Fibroblast of skin of back (primary cell): ENCODE measurements around the gene DNAH10.
"Not testable (repeated sequence)": the region's sequence is repeated elsewhere in the genome, so short reads cannot be mapped to it uniquely, and the experiment has no call there.

Experiments used
- DNase-seq: peaks from one replicate; pipeline ENCODE4 v3.0.0-alpha.2; 2013

Gene DNAH10

DNA sequence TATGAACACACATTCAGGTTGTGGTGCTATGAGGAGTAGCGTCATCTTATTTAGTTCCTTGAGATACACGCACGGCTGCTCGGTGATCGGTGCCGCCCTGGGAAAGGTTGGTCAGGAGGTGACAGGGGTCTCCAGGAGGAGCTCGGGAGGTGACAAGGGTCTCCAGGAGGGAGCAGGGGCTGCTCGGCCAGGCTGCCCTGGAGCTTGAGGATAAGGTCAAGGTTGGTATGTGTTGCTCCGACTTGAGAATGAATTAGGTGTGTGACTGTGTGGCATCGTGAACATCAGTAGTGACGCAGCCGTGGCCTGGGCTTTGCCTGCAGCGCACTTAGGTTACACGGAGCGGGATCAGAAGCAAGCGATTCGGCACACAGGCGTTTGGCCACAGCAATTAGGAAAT is 174.4 kb downstream of the DNAH10 start:
- DNase-seq = no peak

GRCh38 chr12:123936956-123937706 is 175.0 kb downstream of the DNAH10 start:
- DNase-seq = no peak

GRCh38 chr12:123937707-123938591 is 175.8 kb downstream of the DNAH10 start:
- DNase-seq = peak; percentile 24

GRCh38 chr12:123938679-123939480 is 176.8 kb downstream of the DNAH10 start:
- no peak for DNase-seq

DNA sequence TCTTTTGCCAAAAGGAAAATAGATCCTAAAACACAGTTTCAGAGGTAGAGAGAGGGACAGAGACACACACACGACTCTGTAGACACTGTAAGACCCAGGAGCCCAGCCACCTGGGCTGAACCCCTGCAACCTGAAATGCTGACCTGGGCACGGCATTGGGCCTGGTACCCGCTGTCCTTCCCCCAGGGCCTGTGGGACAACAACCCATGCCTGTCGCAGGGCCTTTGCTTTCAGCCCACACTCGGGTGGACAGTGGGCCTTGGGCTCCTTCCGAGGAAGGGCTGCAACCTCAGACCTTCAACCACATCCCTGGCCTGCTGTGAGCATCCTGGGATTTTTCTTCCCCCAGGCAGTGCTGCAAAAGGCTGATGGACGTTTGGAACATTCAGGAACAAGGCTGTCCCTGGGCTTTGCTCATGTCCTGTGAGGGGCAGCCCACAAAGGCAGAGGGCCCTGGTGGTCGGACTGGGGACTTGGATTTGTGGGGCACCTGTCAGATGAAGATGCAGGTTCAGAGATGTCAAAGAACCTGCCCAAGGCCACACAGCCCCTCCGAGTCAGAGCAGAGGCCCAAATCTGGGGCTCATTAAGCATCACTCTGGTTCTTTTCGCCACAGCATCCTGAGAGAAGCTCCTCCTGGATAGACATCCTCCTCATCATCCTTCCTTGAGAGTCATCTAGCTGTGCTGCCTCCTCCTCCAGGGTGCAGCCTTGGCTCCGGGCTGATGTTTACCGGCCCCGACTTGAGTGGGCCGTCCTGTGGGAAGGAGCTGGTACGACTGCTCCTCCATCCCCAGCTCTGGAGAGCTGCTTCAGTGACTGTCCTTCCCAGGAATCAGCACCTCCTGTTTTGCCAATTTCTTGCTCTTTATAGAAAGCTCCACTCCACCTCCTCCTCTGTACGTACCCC is 177.9 kb downstream of the DNAH10 start:
- DNase-seq = no peak

- DNase-seq = no peak
These were observed 178.5 kb downstream of the DNAH10 start for GRCh38 chr12:123940627-123940966.

GRCh38 chr12:123941000-123941399 is 178.9 kb downstream of the DNAH10 start:
- DNase-seq = no peak

DNA sequence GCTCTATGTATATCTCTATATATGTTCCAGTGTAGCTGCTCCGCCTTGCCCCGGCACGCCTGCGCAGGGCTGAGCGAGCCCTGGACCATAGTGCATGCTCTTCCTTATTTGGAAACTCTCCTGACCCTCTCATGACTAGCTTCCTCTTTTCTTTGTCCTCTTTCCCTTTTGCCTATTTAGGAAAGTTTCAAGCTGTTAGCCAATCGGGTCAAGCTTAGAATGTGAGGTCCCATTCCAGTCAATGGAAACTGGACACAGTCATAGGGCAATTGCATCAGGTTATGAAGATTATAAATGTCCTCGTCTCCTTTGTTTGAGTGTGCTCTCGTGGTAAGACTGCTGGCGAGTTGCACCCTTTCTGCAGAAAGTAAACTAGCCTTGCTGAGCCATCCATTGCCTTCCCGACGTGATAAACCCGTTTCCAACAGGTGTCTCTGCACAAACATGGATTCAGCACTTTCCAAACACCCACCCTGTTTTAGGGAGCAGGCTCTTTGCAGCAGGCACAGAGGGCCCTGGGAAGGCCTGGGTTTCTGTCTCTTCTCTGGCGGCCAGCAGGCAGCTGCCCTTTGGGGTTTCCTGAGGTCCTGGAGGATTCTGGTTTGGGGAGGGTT is 179.6 kb downstream of the DNAH10 start:
- no peak for DNase-seq

- DNase-seq = peak; percentile 90
These were observed 180.1 kb downstream of the DNAH10 start for GRCh38 chr12:123942238-123942653.

DNA sequence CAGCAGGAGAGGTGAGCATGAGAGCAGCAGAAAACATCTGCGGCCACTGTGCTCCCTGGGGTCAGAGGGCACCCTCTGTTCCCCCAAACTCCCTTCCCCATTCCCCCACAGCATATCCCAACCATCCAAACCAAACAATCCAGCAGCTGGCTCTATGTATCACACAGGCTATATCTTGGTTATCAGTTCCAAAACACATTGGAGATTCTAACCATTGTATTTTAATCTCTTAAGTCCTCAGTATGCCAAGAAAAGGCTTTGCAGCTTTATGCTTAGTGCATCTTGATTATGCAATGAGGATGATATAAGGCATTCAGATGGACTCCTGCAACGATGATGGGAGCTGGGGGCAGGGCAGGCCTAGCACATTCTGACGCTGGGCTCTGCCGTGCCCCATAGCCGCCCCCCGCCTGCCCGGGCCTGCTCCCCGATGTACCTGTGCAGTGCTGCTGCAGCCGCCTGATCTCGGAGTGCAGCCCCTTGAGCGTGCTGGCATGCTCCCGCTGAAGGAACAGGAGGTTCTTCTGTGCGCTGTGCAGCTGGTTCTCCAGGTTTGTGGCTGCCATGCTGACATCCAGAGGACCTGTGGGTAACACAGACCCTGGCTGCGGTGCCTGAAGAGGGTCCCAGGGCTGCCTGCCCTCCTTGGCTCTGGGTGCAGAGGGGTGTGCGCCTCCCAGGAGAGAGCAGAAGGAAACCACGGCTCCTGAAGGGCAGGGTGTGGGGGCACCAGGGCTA is 181.0 kb downstream of the DNAH10 start:
- DNase-seq = no peak

DNA sequence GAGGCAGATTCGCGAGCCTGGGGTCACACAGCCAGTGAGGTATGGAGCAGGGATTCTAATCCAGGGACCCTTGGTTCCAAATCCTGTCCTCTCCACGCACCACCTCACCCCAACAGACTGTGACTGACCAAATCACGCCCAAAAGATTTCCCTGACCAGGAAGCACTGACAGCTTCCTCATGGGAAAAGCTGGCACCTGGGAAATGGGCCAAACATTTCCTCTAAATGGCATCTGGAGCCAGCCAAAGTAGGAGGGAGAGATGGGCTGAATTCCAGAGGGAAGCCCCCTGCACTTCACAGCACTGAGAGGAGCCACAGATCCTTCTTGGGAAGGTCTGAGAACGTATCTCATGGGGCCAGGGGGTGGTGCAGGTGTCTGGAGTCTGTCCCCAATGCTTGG is 181.7 kb downstream of the DNAH10 start:
- no peak for DNase-seq

- no peak for DNase-seq
These were observed 182.6 kb downstream of the DNAH10 start for GRCh38 chr12:123944696-123945095.

- DNase-seq = no peak
These were observed 183.4 kb downstream of the DNAH10 start for GRCh38 chr12:123945287-123946151.

- no peak for DNase-seq
These were observed 184.0 kb downstream of the DNAH10 start for GRCh38 chr12:123946152-123946515.

DNA sequence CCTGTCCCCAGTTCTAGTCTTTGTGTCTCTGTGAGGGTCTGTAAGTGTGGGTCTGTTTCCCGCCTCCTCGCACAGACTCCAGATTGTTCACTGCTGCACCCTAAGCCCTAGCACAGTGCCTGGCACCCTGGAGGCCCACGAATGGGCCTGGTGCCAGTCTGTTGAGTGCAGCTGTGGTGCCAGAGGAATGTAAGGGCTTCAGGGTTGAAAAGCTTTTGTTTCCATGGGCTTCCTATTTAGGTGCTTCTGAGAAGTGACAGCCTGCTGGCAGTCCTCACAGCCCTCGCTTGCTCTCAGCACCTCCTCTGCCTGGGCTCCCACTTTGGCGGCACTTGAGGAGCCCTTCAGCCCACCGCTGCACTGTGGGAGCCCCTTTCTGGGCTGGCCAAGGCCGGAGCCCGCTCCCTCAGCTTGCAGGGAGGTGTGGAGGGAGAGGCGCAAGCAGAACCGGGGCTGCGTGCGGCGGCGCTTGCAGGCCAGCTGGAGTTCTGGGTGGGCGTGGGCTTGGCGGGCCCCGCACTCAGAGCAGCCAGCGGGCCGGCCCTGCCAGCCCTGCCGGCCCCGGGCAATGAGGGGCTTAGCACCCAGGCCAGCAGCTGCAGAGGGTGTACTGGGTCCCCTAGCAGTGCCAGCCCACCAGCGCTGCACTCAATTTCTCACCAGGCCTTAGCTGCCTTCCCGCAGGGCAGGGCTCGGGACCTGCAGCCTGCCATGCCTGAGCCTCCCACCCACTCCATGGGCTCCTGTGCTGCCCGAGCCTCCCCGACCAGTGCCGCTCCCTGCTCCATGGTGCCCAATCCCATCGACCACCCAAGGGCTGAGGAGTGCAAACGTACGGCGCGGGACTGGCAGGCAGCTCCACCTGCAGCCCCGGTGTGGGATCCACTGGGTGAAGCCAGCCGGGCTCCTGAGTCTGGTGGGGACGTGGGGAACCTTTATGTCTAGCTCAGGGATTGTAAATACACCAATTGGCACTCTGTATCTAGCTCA is 184.7 kb downstream of the DNAH10 start:
- DNase-seq = not testable (repeated sequence)

DNA sequence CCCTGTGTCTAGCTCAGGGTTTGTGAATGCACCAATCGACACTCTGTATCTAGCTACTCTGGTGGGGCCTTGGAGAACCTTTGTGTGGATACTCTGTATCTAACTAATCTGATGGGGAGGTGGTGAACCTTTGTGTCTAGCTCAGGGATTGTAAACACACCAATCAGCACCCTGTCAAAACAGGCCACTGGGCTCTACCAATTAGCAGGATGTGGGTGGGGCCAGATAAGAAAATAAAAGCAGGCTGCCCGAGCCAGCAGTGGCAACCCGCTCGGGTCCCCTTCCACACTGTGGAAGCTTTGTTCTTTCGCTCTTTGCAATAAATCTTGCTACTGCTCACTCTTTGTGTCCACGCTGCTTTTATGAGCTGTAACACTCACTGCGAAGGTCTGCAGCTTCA is 185.4 kb downstream of the DNAH10 start:
- DNase-seq = not testable (repeated sequence)

- no peak for DNase-seq
These were observed 186.3 kb downstream of the DNAH10 start for GRCh38 chr12:123948401-123948795.
